IPS DF 19.7 (cell line): ENCODE data around the gene GPR37.

Experiments
- DNase-seq: peaks from one replicate; pipeline ENCODE4 v3.0.0-alpha.2; 2013; ENCODE audit warnings: low read depth, low spot score

GPR37 gene

DNA sequence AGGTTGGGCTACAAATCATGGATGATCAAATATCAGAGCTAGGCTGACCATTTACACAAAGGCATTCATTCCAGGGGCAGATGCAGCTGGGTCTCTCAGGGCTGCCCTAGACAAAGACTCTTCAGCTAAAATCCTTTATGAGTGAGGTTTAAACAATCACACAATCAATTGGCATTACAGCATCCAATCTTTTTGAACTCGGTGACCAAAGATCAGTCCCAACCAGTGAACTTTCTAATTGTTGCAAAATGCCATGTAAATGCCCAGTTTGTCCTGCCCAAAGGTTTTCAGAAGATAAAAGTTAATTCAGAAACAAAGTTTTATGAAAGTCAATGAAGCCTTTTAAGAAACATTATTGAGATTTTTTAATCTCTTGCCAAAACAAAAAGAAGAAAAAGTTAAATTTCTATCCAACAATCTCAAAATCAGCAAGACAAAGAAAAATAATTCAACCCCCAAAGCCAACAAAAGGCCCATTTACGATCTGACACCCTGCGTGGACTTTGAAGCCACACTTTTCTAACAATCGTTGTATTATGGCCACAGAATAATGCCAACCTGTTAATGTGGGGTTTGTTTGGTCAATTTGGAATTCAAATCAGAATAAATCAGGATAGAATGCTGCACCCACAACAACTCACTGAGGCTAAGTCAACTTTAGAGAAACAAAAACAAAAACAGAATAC lies 40.9 kb downstream of the GPR37 start:
- no peak for DNase-seq

DNA sequence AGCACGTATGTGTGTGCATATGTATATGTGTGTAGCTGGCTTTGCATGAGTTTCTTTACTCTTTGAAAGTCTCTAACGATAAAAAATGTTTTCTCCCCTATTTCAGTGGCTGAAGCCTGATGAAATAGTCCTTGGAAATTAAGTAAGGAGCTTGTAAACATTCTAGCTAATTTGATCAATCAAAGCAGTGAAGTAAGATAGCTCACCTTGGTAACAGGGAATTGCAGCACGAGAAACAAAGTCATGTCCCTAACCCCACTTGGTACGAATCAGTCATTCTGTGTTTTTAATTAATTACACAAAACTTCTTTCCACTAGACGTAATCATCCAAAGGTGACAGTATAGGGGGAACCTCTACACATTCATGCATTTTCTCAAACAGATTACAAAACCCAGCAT lies 41.5 kb downstream of the GPR37 start:
- DNase-seq, result no peak

DNA sequence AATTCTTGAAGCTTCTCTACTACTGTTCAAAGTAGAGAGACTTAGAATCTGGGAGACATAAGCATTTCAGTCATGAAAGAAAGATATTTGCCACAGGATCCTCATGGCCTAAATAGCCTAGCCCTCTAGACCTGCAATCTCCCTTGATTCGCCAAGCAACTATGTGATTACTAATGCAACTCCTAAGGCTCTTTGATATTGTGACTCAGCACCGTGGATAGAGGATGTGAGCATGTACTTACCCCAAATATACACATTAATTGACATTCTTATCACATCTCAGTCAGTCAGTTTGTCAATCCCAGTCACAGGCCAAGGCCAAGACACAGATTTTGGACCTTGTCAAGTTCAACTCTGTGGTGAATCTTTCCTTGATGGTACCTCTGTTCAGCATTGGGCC lies 42.6 kb downstream of the GPR37 start:
- DNase-seq, result no peak

DNA sequence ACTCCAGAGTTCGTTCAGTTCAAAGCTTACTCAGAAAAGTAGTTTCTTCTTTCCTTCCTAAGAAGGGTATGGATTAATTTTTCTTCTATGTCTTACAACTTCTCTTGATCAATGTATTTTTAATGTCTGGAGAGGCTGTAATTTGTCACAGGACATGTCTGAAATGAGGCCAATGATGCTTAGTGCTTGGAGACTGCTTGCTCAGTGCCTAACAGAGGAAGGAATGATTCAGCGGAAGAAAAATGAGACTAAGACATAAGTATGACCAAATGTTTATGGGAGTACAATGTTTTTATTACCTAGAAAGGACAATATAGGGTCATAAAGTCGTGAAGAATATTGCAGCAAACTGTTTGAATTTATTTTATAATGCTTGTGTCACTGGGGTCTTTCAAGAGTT lies 43.3 kb downstream of the GPR37 start:
- no peak for DNase-seq

DNA sequence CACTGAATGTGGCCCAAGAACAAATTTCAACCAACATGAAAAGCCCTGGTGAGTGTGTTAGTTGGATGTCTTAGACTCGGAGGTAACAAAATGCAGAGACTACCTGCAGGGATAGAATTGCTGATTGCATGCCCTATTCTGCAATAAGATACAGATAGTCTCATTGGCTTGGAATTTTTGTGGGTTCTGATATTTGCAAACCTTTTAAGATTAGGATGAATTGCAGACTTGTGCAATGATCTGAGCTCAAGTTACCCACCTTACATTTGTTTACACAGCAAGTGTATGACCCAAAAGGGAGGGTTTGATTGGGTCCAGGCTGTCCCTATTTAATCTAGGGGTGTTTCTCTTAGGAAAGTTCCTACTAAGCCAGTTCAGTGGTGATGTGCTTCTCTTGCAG lies 45.4 kb downstream of the GPR37 start:
- DNase-seq, result no peak

DNA sequence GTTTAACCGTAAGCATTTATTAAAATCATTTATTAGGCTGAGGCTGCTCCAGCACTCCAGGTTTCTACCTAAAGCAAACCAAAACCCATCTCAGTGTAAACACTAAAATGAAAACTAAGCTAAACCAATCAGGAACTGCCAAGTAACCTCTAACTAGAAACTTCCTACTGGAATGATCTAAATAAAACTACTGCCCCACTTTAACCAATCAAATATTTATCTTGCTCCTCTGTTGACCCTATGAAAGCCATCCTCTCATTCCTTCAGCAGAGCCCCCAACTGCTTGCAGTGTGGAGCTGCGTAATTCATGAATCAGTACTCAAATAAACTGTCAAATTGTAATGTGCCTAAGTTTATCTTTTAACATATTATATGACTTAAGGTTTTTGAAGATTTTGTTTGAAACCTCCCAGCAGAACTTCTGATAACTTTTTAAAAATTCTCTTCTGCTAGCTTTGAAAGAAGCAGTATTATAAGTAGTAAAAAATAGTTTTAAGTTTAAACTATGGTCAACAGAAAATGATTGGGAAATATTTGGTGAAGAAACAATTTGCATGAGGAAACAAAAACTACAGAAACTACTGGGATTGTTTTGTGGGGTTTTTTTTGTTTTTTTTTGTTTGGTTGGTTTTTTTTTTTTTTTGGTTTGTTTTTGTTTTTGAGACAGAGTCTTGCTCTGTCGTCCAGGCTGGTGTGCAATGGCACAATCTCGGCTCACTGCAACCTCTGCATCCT lies 47.4 kb downstream of the GPR37 start:
- no peak for DNase-seq

DNA sequence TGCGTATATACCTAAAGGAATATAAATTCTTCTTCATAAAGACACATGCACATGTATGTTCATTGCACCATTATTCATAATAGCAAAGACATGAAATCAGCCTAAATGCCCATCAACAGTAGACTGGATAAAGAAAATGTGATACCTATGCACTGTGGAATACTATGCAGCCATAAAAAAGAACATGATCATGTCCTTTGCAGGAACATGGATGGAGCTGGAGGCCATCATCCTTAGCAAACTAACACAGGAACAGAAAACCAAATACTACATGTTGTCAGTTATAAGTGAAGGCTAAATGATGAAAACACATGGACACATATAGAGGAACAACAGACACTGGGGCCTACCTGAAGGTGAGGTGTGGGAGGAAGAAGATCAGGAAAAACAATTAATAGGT lies 48.7 kb downstream of the GPR37 start:
- DNase-seq, result no peak

DNA sequence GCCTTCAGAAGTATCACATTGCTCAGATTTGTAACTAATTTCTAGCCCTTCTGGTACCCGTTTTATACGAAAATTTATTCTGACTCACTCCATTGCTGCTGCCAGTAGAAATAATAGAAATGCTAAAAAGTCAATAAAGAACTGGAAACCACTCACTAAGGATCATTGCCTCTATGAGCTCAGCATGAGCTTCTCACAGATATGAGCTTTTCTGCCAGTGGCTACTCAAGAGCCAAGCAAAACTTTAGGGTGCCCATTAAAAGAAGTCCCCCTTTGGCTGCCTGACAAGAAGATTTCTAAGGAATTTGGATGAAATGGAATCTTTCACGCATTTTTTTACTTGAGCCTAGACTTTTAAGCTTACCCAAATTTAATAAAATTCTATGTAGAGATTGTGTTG lies 52.5 kb downstream of the GPR37 start:
- DNase-seq, result no peak

DNA sequence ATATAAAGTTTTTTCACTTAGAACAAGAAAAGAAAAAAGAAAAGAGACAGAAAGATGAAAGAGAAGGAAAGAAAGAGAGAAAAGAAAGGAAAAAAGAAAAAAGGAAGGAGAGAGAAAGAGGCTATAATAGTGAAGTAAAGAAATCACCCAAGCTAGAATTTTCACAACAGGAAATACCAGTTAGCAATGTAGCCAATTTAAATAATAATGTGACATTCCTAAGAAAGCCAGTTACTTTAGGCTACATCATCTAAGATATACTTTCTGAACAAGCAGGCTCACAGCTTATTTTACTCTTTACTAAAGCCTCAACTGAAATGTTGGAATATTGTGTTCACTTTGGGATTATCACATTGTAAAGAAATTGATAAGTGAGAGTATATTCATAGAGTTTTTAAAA lies 53.6 kb downstream of the GPR37 start:
- DNase-seq, result no peak

DNA sequence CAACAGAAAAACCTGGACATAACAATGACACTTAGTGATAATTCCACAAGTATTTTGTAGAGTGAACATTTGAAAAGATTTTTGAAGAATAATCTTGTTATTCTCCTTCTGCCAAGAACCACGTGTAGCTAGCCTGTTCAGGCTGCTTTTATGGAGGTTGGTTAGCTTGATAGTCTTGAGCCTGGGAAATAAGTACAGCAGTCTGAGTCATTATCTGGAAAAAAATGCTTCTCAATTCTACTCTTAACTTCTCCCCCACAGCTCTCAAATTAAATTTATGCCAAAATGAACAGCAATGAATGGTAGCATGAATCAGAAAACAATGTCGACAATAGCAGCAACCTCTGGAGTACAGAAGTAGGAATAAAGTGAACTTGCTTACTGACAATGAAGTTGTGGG lies 63.2 kb downstream of the GPR37 start:
- DNase-seq, result no peak

DNA sequence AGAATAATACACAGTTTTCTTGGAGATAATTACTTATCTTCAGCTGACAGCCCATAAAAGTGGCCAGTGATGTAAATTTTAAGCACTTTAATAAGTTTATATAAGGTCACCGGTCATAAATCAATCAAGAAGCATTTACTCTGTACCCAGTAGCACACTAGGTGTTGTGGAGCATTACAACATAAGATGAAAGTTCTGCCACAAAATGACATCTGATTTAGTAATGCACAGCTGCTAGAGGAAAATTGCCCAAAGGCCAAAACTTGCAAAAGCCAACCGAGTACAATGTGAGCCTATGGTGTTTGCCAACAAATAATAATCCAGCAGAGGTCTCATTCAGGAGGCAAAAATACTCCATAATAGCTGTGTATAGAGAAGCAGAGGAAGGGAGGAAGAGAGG lies 63.6 kb downstream of the GPR37 start:
- DNase-seq, result no peak

DNA sequence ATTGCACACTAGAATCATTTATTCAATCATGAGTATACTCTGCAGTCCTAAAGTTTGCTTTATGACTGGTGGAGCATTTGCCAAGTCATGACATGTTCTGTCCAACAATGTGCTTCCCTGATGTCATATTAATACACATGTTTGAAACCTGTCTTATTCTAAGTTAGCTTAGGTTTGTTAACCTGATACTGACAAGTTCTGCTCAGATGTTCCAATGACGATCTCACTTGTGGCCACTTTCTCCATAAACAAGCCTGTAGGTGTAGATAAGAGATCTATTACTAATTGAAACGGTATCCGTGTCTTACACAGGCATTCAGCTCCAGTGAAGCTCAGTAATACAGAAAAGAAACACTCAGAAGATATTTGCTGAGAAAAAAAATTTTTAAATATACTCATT lies 64.9 kb downstream of the GPR37 start:
- DNase-seq, result no peak

DNA sequence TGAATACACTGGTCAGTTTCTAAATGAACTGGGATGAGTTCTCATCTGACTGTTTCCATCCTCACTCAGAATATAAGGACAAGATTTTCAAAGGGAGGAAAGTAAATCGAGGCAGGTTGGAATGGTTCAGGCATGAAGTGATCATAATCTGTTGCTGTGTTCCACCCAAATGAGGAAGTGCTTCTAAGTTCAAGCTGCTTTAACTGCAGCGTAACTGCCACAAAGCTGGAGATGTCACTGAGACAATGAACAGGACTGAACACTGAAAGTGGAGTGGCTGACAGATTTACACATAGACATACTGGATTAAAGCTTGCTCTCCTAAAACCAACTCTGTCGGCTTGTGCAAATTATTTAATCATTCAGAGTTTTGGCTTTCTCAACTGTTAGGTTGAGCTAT lies 66.6 kb downstream of the GPR37 start:
- DNase-seq, result no peak

DNA sequence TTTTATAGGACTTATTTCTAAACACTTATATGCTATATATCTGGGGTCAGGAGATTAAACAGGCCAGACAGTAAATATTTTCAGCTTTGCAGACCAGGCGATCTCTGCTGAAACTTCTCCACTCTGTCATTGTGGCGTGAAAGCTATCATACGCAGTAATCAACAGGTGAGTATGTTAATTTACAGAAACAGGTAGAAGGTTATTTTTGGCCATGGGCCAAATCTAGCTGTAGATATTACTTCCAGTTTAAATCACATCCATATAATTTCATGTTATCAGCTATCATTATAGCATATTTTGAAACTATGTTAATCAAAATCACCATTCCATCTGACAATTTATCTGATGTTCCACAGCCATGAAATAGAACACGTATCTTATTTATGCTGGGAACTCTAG lies 67.8 kb downstream of the GPR37 start:
- no peak for DNase-seq
